ENCODE results near the gene IL1B.
"Not testable (repeated sequence)": the region's sequence is repeated elsewhere in the genome, so short reads cannot be mapped to it uniquely, and the experiment has no call there.

IL1B gene

GRCh38 chr2:112835536-112836162 lies 930 bp downstream of the IL1B start:
- TF ChIP-seq CTCF (IDR thresholded peaks at IDR 0.05; ENCODE audit: unreplicated experiment in 3 of 3) = no peak
- Mint-ChIP-seq H3K27me3 (ENCODE audit: low read depth) (peaks cover 21% of the 10 kb centered on the region), H3K4me1 (peaks cover 12% of the 10 kb centered on the region), H3K4me3 (no peak overlapping the region), H3K36me3 (ENCODE audit: low read depth) (no peaks in the 10 kb centered on the region), H3K9me3 (no peaks in the 10 kb centered on the region), H3K27ac (no peak overlapping the region)

- Mint-ChIP-seq H3K36me3 (ENCODE audit: low read depth) (no peaks in the 10 kb centered on the region), H3K4me3 (no peak overlapping the region), H3K27ac (no peak overlapping the region), H3K4me1 (peaks cover 12% of the 10 kb centered on the region), H3K27me3 (ENCODE audit: low read depth) (peaks cover 23% of the 10 kb centered on the region), H3K9me3 (no peaks in the 10 kb centered on the region)
- TF ChIP-seq CTCF (IDR thresholded peaks at IDR 0.05; ENCODE audit: unreplicated experiment in 3 of 3) = no peak
Observed at GRCh38 chr2:112835061-112835501, 1.5 kb downstream of the IL1B start.

GRCh38 chr2:112834396-112835037 lies 2.1 kb downstream of the IL1B start:
- Mint-ChIP-seq H3K4me1 (peaks cover 12% of the 10 kb centered on the region), H3K27me3 (ENCODE audit: low read depth) (peaks cover 25% of the 10 kb centered on the region), H3K36me3 (ENCODE audit: low read depth) (no peaks in the 10 kb centered on the region), H3K27ac (peak overlapping the region in 2 of 3 experiments; percentile 60 to 79), H3K4me3 (no peak overlapping the region), H3K9me3 (no peaks in the 10 kb centered on the region)
- TF ChIP-seq CTCF (IDR thresholded peaks at IDR 0.05; ENCODE audit: unreplicated experiment in 3 of 3) = no peak

DNA sequence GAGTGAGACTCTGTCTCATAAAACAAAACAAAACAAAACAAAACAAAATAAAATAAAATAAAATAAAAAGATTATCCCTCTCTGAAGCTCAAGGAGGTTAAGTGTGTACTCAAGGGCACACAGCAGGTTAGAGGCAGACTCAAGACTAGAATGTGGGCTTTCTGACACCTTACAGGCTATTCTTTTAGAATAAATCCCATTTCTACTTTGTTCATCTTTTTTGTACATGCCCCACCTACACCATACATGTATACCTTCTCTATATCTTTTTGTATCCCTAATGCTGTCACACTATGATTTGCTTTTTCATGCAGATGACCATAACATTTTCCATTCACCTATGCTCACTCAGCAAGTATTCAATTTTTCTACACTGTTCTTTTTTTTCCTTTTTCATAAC lies 2.6 kb downstream of the IL1B start:
- H3K4me3 Mint-ChIP-seq = no peak overlapping the region
- TF ChIP-seq CTCF (IDR thresholded peaks at IDR 0.05; ENCODE audit: unreplicated experiment in 3 of 3) = no peak
- H3K4me1 Mint-ChIP-seq = peaks cover 15% of the 10 kb centered on the region
- no peaks in the 10 kb centered on the region for H3K9me3 Mint-ChIP-seq
- no peaks in the 10 kb centered on the region for H3K36me3 Mint-ChIP-seq (ENCODE audit: low read depth)
- peaks cover 20% of the 10 kb centered on the region for H3K27me3 Mint-ChIP-seq (ENCODE audit: low read depth)
- H3K27ac Mint-ChIP-seq = peak overlapping the region in 2 of 3 experiments; percentile 60 to 79

DNA sequence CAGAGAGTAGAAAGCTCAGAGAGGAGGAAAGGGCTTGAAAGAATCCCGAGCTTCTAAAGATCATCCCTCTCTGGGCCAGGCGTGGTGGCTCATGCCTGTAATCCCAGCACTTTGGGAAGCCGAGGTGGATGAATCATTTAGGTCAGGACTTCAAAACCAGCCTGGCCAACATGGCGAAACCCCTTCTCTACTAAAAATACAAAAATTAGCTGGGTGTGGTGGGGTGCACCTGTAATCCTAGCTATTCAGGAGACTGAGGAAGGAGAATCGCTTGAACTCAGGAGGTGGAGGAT lies 3.0 kb downstream of the IL1B start:
- H3K9me3 Mint-ChIP-seq; H3K36me3 Mint-ChIP-seq (ENCODE audit: low read depth); H3K4me3 Mint-ChIP-seq; H3K27ac Mint-ChIP-seq: not testable (repeated sequence)
- peaks cover 15% of the 10 kb centered on the region for H3K4me1 Mint-ChIP-seq
- peaks cover 19% of the 10 kb centered on the region for H3K27me3 Mint-ChIP-seq (ENCODE audit: low read depth)

- peaks cover 15% of the 10 kb centered on the region for H3K4me1 Mint-ChIP-seq
- H3K27me3 Mint-ChIP-seq (ENCODE audit: low read depth) = peaks cover 19% of the 10 kb centered on the region
- no peaks in the 10 kb centered on the region for H3K36me3 Mint-ChIP-seq (ENCODE audit: low read depth)
- no peak overlapping the region for H3K27ac Mint-ChIP-seq
- H3K4me3 Mint-ChIP-seq = no peak overlapping the region
- no peak for TF ChIP-seq CTCF (IDR thresholded peaks at IDR 0.05; ENCODE audit: unreplicated experiment in 3 of 3)
- H3K9me3 Mint-ChIP-seq = no peaks in the 10 kb centered on the region
Observed at GRCh38 chr2:112832841-112833638, 3.5 kb downstream of the IL1B start.
